HG03354 (cell line): ENCODE data around the gene KANSL2.
"Not testable (repeated sequence)": the region's sequence is repeated elsewhere in the genome, so short reads cannot be mapped to it uniquely, and the experiment has no call there.

ENCODE experiments used
- ATAC-seq: cut with Tn5 transposase; IDR thresholded peaks from one replicate; pipeline ENCODE4 v1.9.1; 2021; ENCODE audit warnings: mild to moderate bottlenecking; ENCODE audit not compliant: unreplicated experiment, poor library complexity, severe bottlenecking

The KANSL2 gene

DNA sequence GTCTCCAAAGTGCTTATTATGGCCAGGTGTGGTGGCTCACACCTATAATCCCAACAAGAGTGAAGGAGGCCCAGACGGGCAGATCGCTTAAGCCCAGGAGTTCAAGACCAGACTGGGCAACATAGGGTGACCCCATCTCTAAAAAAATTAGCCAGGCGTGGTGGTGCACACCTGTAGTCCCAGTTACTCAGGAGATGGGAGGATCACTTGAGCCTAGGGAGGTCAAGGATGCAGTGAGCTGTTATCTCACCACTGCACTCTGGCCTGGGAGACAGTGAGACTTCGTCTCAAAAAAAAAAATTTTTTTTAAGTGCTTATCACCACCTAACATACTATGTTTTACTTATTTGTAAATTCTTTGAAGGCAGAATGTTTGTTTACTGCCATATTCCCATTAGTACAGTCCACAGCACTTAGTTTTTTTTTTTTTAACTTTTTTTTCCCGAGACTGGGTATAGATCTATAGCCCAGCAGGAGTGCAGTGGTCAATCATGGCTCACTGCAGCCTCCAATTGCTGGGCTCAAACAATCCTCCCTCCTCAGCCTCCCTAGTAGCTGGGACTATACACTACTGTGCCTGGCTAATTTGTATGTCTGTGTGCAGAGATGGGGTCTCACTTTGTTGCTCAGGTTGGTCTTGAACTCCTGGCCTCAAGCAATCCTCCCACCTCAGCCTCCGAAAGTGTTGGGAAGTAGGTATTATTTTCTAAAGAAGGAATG is 4.7 kb upstream of the KANSL2 start:
- ATAC-seq = no peak

DNA sequence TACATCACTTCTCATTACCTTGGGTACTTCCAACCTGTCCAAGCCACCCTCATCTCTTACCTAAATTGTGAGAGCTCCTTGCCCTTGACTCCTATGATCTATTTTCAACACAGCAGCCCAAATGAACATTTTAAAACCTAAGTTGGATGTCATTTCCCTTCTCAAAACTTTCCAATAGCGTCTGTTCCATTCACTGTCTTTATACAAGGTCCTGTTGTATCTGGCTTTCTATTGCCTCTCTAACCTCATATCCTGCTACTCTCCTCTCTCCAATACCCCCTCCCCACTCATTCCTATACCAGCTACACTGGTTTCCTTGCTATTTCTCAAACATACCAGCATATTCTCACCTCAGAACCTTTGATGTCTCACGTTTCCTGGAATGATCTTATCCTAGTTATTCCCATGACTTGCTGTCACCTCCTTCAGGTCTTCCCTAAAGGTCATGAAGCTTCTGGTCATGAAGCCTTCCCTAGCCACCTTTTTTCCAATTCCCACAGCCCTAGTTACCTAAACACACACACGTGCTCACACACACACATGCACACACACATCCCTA is 4.1 kb upstream of the KANSL2 start:
- no peak for ATAC-seq

DNA sequence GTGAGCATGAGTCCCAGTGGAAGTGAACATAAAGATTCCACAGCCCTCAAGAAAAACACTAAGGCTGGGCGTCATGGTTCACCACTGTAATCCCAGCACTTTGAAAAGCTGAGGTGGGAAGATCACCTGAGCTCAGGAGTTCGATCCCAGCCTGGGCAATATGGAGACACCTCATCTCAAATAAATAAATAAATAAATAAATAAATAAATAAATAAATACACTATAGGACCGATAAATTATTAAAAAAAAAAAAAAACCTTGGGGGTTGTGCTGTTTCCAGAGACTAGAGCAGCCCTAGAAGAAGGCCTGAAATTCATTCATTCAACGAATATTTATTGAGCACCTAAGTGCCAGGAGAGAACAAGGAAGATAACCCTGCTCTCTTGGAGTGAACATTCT is 1.5 kb upstream of the KANSL2 start:
- ATAC-seq = no peak

DNA sequence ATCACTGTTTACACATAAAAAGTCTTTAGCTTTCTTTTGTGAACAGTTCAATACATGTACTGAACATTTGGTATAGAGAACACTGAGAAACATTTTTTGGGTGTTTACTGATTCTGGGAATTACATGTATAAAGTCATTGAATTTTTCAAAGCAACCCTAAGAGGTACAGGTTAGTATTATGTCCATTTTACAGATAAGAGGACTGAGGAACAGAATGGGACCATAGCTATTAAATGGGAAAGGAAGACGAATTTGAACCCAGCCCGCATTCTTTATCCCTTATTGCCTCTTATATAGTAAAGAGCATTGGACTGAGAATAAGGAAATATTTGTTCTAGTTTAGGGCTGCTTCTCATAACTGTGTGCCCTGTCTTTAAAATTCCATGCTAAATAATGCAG is 889 bp upstream of the KANSL2 start:
- ATAC-seq = no peak

DNA sequence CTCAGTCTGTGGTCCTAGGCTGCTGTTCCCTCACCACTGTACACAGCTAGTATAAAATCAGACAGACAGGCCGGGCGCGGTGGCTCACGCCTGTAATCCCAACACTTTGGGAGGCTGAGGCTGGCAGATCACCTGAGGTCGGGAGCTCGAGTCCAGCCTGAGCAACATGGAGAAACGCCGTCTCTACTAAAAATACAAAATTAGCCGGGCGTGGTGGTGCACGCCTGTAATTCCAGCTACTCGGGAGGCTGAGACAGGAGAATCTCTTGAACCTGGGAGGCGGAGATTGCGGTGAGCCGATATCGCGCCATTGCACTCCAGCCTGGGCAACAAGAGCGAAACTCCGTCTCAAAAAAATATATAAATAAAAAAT is 481 bp upstream of the KANSL2 start:
- not testable (repeated sequence) for ATAC-seq

DNA sequence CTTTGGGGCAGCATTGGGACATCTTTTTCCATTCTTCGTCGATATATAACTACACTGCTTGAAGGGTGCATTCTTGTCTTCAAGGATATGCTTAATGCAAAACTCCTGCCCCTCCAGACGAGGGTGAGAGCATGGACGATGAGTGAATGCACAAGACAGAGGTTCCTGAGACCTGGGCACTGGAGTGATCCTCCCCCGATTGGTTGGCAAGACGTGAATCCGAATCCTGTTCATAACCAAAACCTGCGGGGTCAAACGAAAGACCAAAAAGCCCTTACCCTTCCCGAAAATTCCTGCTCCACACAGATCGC is 684 bp downstream of the KANSL2 start:
- no peak for ATAC-seq

DNA sequence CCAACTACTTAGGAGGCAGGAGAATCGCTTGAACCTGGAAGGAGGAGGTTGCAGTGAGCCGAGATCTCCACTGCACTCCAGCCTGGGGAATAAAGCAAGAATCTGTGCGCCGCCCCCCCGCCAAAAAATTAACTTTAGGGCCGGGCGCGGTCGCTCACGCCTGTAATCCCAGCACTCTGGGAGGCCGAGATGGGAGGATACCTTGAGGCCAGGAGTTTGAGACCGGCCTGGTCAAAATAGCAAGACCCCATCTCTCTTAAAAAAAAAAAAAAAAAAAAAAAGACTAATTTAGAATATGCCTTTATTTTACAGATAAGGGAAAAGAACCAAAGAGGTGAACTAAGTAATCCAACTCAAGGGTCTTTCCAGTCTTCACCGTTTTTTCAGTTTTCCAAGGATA is 1.2 kb downstream of the KANSL2 start:
- no peak for ATAC-seq

DNA sequence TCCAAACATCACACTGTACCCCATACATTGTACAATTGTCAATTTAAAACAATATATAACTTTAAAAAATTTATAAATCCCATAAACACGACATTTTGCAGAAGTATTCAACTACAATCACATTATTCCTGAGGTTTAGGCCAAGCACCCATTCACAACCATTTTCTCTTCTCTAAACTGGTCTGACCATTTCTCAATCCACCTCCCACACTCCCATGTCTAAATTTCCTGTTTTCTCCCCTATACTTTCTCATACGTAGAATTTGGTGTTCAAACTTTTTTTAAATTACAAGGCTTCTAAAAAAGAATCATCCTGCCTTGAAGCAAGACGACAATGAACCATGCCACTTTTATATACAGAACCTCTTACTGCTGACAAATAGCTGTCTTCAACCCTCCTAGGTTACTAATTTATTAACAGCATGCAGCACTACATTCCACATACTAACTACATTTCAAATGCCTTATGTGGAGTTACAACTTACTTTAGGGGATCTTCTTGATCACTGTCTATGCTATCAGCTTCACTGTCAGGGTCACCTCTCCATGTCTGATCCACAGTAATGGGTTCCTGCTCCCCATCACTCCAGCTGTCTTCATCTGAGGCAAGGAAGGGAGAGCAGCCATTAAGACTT is 3.4 kb downstream of the KANSL2 start:
- ATAC-seq = no peak

DNA sequence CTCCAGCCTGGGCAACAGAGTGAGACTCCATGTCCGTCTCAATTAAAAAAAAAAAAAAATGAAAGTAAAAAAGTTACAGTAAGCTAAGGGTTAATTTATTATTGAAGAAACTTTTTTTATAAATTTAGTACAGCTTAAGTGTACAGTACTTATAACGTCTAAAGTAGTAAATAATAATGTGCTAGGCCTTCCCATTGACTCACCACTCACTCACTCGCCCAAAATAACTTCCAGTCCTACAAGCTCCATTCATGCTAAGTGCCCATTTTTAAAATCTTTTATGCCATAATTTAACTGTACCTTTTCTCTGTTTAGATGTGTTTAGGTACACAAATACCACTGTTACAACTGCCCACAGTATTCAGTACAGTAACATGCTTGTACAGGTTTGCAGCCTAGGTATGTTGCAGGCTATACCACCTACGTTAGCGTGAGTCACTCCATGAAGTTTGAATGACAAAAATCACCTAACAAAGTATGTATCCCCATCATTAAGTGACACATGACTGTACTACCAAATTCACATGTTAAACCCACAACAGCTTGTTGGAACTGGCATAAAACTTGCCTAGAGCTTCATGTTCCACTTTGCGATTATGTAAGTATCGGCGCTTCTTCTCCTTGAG is 10.7 kb downstream of the KANSL2 start:
- no peak for ATAC-seq

DNA sequence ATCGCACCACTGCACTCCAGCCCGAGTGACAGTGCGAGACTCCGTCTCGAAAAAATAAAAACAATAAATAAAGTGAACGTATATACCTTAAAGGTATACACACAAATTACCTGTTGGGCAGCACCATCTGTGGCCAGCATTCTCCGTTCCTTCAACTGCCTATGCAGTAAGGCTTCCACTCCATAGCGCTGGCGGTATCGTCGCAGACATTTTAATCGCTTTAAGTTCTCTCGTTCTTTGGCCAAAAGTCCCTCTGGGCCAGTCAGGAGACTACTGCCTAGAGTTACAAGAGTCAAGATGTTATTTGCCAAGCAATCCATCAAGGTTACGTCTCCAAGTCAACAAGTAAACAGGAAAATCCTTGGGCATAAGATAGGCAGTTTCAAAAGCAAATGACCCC is 13.0 kb downstream of the KANSL2 start:
- ATAC-seq = no peak

DNA sequence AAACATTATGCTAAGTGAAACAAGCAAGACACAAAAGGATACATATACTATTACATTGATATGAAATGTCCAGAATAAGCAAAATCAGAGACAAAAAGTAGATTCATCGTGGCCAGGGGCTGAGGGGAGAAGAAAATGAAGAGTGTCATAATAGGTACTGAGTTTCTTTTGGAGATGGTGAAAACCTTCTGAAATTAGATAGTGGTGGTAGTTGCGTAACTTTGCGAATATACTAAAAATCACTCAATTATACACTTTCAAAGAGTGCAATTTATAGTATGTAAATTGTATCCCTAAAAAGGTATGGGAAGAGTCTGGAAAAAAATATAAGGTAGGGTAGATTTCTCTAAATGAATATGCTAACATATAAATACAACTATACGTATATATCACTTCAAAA is 22.2 kb downstream of the KANSL2 start:
- no peak for ATAC-seq

DNA sequence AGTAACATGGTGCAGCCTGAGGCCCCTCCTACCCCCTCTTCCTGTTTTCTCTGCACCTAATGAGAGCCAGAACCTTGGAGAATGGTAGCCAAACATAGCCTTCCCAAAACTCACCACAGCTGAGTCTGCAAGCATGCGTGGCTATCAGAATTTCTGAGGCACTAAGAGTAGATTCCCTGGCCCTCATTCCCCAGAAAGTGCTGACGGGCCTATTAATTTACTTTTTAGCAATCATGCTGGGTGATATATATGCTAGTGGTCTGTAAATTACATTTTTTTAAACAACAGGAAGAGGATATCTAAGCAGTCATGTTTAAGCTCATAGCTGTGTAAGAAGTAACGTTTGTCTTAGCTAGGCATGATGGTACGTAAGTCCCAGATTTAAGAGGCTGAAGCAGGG is 30.4 kb downstream of the KANSL2 start:
- ATAC-seq = no peak

DNA sequence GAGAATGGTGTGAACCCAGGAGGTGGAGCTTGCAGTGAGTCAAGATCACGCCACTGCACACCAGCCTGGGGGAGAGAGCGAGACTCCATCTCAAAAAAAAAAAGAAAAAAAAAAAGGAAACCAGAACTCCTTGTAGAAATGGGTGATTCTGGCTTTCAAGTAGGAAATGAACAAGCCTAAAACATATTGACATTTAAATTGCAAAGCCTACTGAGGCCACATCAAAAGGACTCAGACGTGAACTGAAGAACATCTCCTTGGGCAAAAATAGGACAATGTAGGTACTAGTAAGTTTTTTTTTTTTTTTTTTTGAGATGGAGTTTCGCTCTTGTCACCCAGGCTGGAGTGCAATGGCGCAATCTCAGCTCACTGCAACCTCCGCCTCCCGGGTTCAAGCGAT is 36.7 kb downstream of the KANSL2 start:
- not testable (repeated sequence) for ATAC-seq

DNA sequence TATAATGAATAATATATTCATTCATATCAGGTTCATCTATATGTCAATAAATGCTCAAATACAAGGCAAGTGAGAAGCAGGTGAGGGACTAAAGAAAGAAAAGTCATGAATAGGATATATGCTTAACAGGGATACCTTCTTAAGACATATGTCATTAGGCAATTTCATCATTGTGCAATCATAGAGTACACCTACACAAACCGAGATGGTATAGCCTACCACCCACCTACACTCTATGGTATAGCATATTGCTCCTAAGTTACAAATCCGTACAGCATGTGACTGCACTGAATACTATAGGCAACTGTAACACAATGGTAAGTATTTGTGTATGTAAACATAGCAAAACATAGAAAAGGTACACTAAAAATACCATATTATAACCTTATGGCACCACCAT is 39.0 kb downstream of the KANSL2 start:
- no peak for ATAC-seq

DNA sequence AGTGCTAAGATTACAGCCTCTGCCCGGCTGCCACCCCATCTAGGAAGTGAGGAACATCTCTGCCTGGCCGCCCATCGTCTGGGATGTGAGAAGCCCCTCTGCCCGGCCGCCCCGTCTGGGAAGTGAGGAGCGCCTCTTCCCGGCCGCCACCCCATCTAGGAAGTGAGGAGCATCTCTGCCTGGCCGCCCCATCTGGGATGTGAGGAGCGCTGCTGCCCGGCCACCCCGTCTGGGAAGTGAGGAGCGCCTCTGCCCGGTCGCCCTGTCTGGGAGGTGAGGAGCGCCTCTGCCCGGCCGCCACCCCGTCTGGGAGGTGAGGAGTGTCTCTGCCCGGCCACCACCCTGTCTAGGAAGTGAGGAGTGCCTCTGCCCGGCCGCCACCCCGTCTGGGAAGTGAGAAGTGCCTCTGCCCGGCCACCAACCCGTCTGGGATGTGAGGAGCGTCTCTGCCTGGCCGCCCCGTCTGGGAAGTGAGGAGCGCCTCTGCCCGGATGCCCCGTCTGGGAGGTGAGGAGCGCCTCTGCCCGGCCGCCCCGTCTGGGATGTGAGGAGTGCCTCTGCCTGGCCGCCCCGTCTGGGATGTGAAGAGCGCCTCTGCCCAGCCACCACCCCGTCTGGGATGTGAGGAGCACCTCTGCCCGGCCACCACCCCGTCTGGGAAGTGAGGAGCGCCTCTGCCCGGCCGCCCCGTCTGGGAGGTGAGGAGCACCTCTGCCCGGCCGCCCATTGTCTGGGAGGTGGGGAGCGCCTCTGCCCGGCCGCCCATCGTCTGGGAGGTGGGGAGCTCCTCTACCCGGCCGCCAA is 40.1 kb downstream of the KANSL2 start:
- ATAC-seq = not testable (repeated sequence)

DNA sequence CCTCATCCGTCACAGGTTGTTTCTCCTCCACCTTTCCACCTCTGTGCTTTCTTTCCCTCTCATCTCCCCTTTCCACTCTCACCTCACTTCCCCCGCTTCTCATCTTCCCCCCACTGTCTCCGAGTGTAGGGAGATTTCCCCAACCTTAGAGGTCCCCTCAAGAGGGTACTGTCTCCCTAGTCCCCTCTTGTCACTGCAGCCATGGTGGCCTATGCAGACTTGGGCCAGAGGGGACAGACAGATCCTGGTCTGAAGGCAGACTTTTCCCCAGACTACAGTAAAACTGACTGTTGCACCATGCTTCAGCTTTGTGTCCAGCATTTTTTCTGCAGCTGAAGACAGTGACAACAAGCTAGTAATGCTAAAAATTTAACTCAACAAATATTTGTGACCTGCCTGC is 41.2 kb downstream of the KANSL2 start:
- ATAC-seq = no peak

DNA sequence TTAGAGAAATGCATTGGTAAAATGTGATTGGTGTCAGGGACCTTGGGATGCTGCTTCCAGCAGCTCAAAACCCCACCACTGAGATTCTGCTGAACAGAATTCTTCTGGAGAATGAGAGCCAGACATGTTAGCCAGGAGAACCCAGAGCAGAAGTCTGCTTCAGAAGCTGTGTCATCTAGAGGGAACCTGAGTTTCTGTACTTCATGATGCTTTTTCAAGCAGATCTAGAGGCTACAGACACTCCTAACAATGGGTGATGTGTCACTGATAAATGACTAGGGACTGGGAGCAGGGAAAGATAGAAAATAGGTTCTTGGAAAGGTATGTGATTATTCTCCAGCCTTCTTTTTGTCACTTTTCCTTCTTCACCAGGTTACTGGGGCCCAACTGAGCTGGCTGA is 41.6 kb downstream of the KANSL2 start:
- ATAC-seq = no peak

DNA sequence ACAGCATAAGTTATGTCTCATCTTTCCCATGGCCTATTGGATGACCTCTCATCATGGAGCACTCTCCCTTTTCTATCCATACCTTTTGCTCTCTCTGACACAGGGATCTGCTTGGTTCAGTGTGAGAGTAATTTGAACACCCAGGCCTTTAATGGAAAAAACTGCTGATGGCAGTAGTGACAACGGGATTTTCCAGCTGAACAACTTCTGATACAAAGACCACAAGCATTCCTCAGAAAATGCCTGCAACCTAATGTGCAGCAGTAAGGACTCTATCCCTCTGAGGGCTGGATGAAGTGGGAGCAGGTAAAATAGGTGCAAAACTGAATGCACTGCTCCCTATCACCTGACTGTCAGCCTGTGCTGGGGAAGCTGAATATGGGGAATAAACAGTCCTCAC is 51.0 kb downstream of the KANSL2 start:
- no peak for ATAC-seq

DNA sequence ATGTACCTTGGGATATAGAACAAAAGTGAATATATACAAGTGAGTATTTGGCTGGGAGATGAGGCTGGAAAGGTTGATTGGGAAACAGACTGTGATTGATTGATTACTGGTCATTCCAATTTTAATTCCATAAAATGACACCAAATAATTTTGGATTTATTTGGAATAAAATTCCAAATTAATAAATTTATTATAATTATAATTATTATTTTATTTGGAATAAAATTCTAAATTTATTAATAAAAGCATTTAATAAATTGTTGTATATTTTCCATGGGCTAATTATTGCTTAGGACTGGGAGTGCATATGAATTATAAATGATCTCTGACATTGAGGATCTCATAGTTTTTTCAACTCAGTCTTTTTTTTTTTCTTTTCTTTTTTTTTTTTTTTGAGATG is 51.7 kb downstream of the KANSL2 start:
- ATAC-seq = no peak

DNA sequence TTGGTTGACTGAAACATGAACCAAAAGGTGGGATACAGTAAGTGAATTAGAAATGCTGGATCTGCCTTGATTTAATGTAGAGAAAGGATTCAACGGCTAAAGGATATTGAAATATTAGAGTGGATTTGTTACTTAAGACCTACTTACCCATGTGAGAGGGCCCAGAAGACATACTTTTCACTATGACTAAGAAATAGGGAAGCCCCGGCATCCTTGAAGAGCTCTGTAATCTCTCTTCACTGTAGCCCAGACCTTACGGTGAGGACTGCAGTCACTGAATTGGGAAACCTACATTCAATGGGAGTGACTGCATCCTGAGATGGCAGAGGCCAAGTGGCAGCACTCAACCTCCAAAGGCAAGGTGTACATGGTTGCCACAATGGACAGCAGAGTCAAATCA is 52.5 kb downstream of the KANSL2 start:
- ATAC-seq = no peak
